M059J (cell line): ENCODE measurements around the gene PTPRO. TPM values are rescaled to one million over a fixed set of nuclear protein-coding genes. Genes with fewer than 3 reads are reported as not detected.

Source experiments
- DNase-seq: peaks from one replicate; pipeline ENCODE4 v3.0.0-alpha.2; 2012; ENCODE audit warnings: low read depth
- total RNA-seq: library from RNA; depleted of rRNA; stranded (reverse); fragments of >200 nt; shearing (Covaris generic); gene quantifications from 2 replicates; pipeline ENCODE4 v1.2.3, GENCODE V29; 2014

PTPRO gene
- total RNA-seq, 1 experiment from 2014 or later, result 0.02 TPM

DNA sequence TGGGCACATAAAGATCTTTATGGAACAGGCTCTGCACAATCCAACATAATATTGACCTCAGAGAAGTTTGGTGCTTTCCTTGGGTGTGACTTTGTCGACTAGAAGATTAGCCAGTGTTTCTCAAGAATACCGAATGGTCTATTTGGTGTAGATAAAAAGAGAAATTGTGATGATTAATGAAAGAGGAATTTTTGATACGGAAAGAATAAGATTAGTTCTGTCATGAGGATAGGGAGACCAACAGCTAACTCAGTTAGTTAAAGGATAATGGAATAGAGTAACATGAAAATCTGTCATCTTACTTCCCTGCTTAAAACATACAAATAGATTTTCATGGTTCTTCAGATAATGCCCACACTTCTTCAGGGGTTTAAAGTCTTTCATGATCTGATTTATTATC is 24.2 kb downstream of the PTPRO start:
- no peak for DNase-seq

GRCh38 chr12:15350643-15351042 is 28.3 kb downstream of the PTPRO start:
- DNase-seq, result no peak

GRCh38 chr12:15355766-15356165 is 33.5 kb downstream of the PTPRO start:
- DNase-seq, result no peak

DNA sequence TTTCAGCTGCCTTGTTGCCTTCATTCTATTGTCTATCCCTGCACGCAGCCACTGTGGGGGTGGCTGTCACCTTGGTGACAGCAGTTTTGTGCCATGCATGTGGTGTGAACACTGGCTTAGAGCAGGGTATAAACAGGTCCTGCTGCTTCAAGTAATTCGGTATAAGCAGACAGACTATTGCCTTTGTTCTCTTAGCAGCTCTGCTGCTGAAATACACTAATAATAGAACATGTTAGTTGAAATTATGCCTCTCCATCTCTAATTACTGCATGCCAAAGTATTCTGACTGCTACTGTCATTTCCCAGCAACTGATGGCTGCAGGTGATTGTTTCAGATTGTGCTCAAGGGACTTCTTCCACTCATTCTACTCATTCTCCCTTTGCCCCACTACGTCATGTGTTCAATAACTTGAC is 34.6 kb downstream of the PTPRO start:
- DNase-seq, result no peak

DNA sequence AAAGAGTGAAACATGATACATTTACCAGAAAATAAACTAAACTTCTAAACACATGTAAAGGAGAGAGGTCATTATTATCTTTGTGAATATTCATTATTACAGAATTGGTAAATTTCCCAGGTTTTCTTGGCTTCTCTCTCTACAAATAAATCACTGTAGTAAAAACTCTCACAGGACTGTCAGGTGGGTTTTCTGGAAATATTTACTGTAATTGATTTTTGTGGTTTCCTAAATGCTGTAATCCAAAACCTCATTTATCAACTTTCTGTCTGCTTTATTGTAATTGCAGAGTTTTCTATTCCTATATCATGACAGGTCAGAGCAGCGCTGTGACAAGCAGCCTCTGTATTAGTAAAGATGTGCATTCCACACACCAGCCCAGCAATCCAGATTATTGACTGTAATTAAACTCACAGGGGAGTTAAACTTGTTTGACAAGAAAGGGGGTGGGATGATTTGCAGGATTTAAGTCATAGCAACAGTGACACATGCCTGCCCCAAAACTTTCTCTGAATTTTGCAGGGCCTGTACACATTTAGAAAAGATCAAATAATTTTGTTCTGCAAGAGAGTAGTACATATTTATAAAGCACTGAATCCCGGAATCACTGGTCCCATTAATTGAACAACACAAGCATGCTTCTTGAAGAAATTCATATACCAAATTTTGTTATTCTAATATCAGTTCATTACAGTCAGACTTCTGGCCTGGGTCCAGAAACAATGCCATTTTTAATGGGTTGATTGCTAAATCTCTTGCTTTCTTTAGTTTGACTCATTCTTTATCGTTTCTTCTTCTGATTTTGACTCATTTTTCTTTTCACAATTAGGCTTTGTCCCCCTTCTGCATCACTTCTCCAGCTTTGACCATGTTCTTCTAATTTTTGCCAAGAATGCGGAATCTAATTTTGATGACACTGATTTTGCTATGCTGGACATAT is 42.2 kb downstream of the PTPRO start:
- peak; percentile 4 for DNase-seq

GRCh38 chr12:15368812-15369211 is 46.5 kb downstream of the PTPRO start:
- DNase-seq, result no peak

- DNase-seq, result no peak
Observed at GRCh38 chr12:15372352-15372751, 50.0 kb downstream of the PTPRO start.

DNA sequence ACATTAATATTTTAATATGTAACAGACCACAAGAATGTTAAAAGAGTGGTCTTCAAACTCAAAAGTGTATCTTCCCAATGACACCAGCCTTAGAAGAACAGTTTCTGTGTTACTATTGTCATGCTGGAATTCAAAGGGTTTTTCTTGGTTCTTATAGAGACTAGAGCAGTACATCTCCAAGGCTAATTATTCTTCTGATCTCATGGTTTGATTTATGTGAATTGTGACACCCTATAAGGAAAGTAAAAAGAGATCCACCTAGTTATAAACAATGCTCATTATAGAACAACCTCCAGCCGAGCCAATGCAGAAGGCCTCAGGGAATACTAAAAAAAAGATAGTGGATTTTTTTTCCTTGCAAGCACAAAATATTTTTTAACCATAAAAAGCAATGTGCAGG is 65.5 kb downstream of the PTPRO start:
- DNase-seq, result no peak

- DNase-seq, result no peak
Observed at GRCh38 chr12:15389561-15389960, 67.3 kb downstream of the PTPRO start.

GRCh38 chr12:15393037-15393436 is 70.7 kb downstream of the PTPRO start:
- no peak for DNase-seq

DNA sequence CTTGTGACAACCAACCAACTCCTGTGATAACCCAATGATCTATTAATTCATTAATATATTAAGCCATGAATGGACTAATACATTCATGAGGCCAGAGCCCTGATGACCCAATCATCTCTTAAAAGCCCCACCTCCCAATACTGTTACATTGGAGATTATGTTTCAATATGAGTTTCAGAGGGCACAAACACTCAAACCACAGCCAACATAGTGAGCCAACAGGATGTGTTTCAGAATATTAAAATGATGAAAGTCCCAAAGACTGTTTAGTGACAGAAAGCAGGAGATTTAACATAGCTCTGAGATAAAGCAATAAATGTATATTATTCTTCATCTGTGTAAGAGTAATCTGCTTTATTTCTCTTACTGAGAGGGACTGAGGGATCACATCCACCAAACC is 71.7 kb downstream of the PTPRO start:
- DNase-seq, result no peak

- peak; percentile 35 for DNase-seq
Observed at GRCh38 chr12:15404485-15404884, 82.2 kb downstream of the PTPRO start.

GRCh38 chr12:15405606-15406005 is 83.3 kb downstream of the PTPRO start:
- no peak for DNase-seq

DNA sequence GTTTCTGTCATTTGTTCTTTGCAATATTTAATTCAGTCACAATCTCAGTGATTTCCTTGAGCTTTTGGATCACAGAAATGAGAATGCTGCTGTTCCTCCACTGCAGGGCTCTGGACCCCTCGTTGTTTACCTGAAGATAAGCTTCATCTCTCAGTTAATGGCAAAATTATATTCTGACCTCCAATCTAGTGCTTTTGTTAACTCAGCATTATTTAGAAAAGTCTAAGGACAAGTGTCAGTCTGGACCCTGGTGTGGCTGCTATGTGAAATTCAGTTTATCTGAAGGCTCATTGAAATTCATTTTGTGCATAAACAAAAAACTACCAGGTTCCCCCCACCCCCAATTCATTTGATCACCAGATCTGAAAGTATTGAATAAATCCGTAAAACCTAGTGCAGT is 84.7 kb downstream of the PTPRO start:
- DNase-seq, result no peak

GRCh38 chr12:15411842-15412241 is 89.5 kb downstream of the PTPRO start:
- DNase-seq, result no peak

GRCh38 chr12:15417691-15418090 is 95.4 kb downstream of the PTPRO start:
- no peak for DNase-seq

DNA sequence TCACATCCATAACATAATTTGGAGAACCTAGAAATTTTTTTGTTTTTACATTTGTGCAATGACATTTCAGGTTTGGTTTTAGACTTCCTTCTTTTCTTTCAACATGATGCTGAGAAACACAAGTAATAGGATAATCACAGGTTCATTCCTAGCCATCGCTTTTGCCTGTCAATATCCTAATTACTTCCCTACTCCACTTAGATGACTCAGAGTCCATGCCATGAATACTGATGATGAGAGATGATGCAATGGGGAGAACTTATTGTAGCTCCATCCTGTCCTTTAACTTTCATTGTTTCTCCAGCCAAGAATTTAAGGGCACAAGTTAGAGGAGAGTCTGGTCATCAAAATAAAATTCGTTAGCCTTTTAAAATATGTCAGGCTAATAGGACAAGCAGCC is 101.3 kb downstream of the PTPRO start:
- DNase-seq, result peak; percentile 13

GRCh38 chr12:15427913-15428312 is 105.6 kb downstream of the PTPRO start:
- DNase-seq, result no peak

DNA sequence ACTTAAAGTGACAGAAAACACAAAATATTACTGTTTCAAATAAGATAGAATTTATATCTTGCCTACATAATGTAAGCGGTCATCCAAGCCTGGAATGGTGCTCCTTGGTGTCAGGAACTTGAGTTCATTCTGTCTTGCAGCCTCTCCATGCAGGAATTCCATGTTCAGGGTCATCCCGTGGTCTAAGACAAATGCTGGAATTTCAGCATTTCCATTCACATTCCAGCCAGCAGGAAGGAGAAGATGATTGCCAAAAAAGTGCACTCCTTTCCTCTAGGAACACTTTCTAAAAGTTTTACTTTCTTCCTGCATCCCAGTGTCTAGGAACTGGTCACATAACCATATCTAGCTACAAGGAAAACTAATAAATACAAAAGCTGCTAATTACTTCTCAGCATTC is 106.3 kb downstream of the PTPRO start:
- no peak for DNase-seq

DNA sequence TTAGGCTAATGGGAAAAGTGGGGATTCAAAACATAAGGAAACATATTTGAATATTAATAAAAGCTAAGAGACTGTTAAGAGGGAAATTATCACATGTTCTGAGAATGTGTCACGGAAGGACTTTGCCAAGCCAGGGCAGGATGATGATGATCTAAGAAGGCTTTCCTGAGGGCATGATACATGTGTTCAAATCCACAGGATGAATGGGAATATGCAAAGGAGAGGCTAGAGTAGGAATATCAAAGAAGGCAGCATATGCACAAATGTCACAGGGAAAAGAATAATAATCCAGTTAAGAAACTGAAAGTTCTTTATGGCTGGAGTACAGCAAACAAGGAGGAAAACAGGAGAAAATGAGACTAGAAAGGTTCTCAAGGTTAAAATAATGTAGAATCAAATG is 107.0 kb downstream of the PTPRO start:
- no peak for DNase-seq

DNA sequence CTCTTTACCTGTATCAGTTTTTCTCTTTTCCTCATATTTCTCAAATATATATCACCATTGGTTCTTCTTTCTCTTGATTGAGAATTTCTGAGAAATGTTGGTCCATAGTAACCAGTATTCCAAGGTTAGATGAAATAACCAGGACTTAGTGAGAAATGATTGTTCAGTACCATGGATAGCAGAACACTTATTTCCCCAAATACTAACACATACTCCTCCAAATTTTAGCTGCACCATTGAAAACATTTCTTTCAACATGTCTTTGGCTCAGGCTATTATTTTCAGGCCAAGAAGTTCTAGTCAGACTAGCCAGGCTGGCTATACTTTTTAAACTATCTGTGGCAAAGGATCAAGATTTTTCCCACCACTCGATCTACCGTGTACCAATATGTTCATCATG is 113.3 kb downstream of the PTPRO start:
- DNase-seq, result no peak

- DNase-seq, result no peak
Observed at GRCh38 chr12:15439459-15439858, 117.2 kb downstream of the PTPRO start.

DNA sequence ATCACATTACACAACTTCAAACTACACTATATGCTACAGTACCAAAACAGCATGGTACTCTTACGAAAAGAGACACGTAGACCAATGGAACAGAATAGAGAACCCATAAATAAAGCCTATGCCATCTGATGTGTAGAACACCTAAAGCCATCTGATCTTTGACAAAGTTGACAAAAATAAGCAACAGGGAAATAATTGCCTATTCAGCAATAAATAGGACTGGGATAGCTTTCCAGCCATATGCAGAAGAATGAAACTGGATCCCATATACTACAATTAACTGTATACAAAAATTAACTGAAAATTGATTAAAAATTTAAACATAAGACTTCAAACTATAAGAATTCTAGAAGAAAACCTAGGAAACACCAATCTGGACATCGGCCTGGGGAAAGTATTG is 120.7 kb downstream of the PTPRO start:
- DNase-seq, result no peak

GRCh38 chr12:15443611-15444010 is 121.3 kb downstream of the PTPRO start:
- no peak for DNase-seq
